GM12878 (cell line): ENCODE data around the gene CLASP1. TPM values are rescaled to one million over a fixed set of nuclear protein-coding genes. Genes with fewer than 3 reads are reported as not detected.
A peak's percentile ranks its signal among the peaks of the same experiment; 100 is the strongest.

ENCODE experiments used
- ATAC-seq: fragments of 200-7000 bp; cut with Tn5 transposase; 3 replicates; pipeline ENCODE4 v1.9.1; 2020; ENCODE audit warnings: mild to moderate bottlenecking, moderate library complexity
- BruUV-seq: library from RNA; stranded (reverse); fragments of 400-500 nt; replicated peaks from 2 replicates; lab custom pipeline; 2021; lab: Mats Ljungman, UMichigan
- CTCF ChIA-PET: fragments of 300-600 bp; sonication (Branson Sonifier 250); formaldehyde crosslinking; extraction: SDS; loops from one replicate; lab custom pipeline; 2021; ENCODE audit warnings: inconsistent platforms; lab: Yijun Ruan, JAX
- POLR2A ChIA-PET: fragments of 350-600 bp; formaldehyde crosslinking; extraction: SDS; loops from one replicate; lab custom pipeline; 2021; ENCODE audit warnings: inconsistent platforms; lab: Charles Lee
- RAD21 ChIA-PET: fragments of 300-600 bp; sonication (Branson Sonifier 250); formaldehyde crosslinking; loops from one replicate; lab custom pipeline; 2023; ENCODE audit warnings: antibody characterized with exemption; ENCODE audit not compliant: unreplicated experiment; lab: Charles Lee
- SMC1A ChIA-PET: fragments of 300-600 bp; sonication (Branson Sonifier 250); formaldehyde crosslinking; loops from one replicate; lab custom pipeline; 2023; ENCODE audit not compliant: unreplicated experiment, uncharacterized antibody; lab: Charles Lee
- DNase-seq: peaks from one replicate; pipeline ENCODE4 v3.0.0-alpha.2; 2011; ENCODE audit warnings: low read depth, low spot score
- FAIRE-seq: peaks from 3 replicates; lab custom pipeline; 2011; peaks lifted over from hg19 to GRCh38; lab: Jason Lieb, UNC
- H2AFZ ChIP-seq: 2 replicates; pipeline ENCODE4 v1.6.0; 2011; ENCODE audit warnings: low read depth, low read length, control low read depth; ENCODE audit not compliant: control insufficient read depth
- H3K27ac ChIP-seq: 2 replicates; pipeline ENCODE4 v1.5.1; 2011; ENCODE audit warnings: control low read depth; ENCODE audit not compliant: control insufficient read depth, insufficient read depth
- H3K27me3 ChIP-seq, 2 experiments: replicated peaks in 1 of 2; 2 replicates each; pipeline versions ENCODE4 v1.6.0 to v1.6.1; 2011; ENCODE audit warnings: low read length in 1 of 2; ENCODE audit not compliant: control insufficient read depth in 2 of 2, insufficient read depth in 2 of 2
- H3K36me3 ChIP-seq, 2 experiments: 2 replicates each; pipeline ENCODE4 v1.5.1; 2011; ENCODE audit warnings: low read length in 1 of 2; ENCODE audit not compliant: control insufficient read depth in 2 of 2, insufficient read depth in 2 of 2
- H3K4me1 ChIP-seq: 2 replicates; pipeline ENCODE4 v1.6.1; 2011; ENCODE audit warnings: mild to moderate bottlenecking, low read length, moderate library complexity, mixed read lengths; ENCODE audit not compliant: control insufficient read depth, insufficient read depth
- H3K4me2 ChIP-seq: 2 replicates; pipeline ENCODE4 v1.6.0; 2011; ENCODE audit warnings: control low read depth; ENCODE audit not compliant: control insufficient read depth, insufficient read depth
- H3K4me3 ChIP-seq: fragments of 200-600 bp; sonication (generic); 2 replicates; pipeline ENCODE4 v1.5.1; 2016
- H3K79me2 ChIP-seq: 2 replicates; pipeline ENCODE4 v1.6.0; 2011; ENCODE audit warnings: low read length; ENCODE audit not compliant: control insufficient read depth, insufficient read depth
- H3K9ac ChIP-seq: 2 replicates; pipeline ENCODE4 v1.8.0; 2011; ENCODE audit warnings: low read length, control low read depth, mixed read lengths; ENCODE audit not compliant: control insufficient read depth, insufficient read depth
- H3K9me3 ChIP-seq: replicated peaks from 3 replicates; pipeline ENCODE4 v1.5.1; 2011; ENCODE audit warnings: mild to moderate bottlenecking, low read length; ENCODE audit not compliant: control insufficient read depth, insufficient read depth
- H4K20me1 ChIP-seq: 2 replicates; pipeline ENCODE4 v1.6.0; 2011; ENCODE audit not compliant: control insufficient read depth, insufficient read depth
- CHD1 ChIP-seq: IDR thresholded peaks from 2 replicates; pipeline ENCODE4 v1.6.1; 2012; ENCODE audit warnings: low read depth, low read length, improper control_type of control experiment
- DPF2 ChIP-seq: fragments of 450-650 bp; IDR thresholded peaks from 2 replicates; pipeline ENCODE4 v1.6.1; 2017; ENCODE audit warnings: mild to moderate bottlenecking
- HDAC2 ChIP-seq: fragments of 200-600 bp; sonication (generic); IDR thresholded peaks from 2 replicates; pipeline ENCODE4 v1.6.1; 2017
- IKZF1 ChIP-seq: fragments of 450-650 bp; conservative IDR thresholded peaks from 2 replicates; pipeline ENCODE4 v1.6.1; 2017; ENCODE audit warnings: antibody characterized with exemption, mild to moderate bottlenecking
- MEF2A ChIP-seq: IDR thresholded peaks from 2 replicates; pipeline ENCODE4 v1.6.1; 2011; ENCODE audit warnings: low read depth, mild to moderate bottlenecking, low read length, moderate library complexity; ENCODE audit not compliant: insufficient read depth
- PML ChIP-seq: IDR thresholded peaks from 2 replicates; pipeline ENCODE4 v1.6.1; 2012; ENCODE audit warnings: low read length, inconsistent platforms
- RBBP5 ChIP-seq: fragments of 200-600 bp; sonication (generic); conservative IDR thresholded peaks from 2 replicates; pipeline ENCODE4 v1.6.1; 2016
- SIX5 ChIP-seq: IDR thresholded peaks from 2 replicates; pipeline ENCODE4 v1.6.1; 2011; ENCODE audit warnings: mild to moderate bottlenecking, low read depth, low read length, moderate library complexity; ENCODE audit not compliant: severe bottlenecking
- SMARCA5 ChIP-seq: fragments of 450-650 bp; IDR thresholded peaks from 2 replicates; pipeline ENCODE4 v1.6.1; 2017; ENCODE audit warnings: mild to moderate bottlenecking
- SREBF2 ChIP-seq: IDR thresholded peaks from 2 replicates; pipeline ENCODE4 v1.6.1; 2012; ENCODE audit warnings: mild to moderate bottlenecking, low read length
- SRF ChIP-seq, 2 experiments: IDR thresholded peaks; 2 replicates each; pipeline ENCODE4 v1.6.1; 2011; ENCODE audit warnings: low read depth in 2 of 2, low read length in 2 of 2, mild to moderate bottlenecking in 1 of 2, moderate library complexity in 1 of 2
- TARDBP ChIP-seq: IDR thresholded peaks from 2 replicates; pipeline ENCODE4 v1.6.1; 2016; ENCODE audit warnings: borderline replicate concordance
- ZNF384 ChIP-seq: IDR thresholded peaks from 2 replicates; pipeline ENCODE4 v1.6.1; 2012; ENCODE audit warnings: low read depth, mild to moderate bottlenecking, low read length, improper control_type of control experiment, borderline replicate concordance
- WGBS: methylation state at CpG from one replicate; pipeline ENCODE4 v1.1.6; 2016; ENCODE audit warnings: low lambda C conversion rate; ENCODE audit not compliant: insufficient replicate concordance, insufficient coverage; ENCODE audit errors: missing lambda C conversion rate; 5-methylcytosine and 5-hydroxymethylcytosine counted together
- in situ Hi-C: fragments of 300-500 bp; cut with MboI; formaldehyde crosslinking; loops from 9 replicates; pipeline ENCODE4 v1.14.3; 2018; ENCODE audit warnings: mixed read lengths
- intact Hi-C: fragments of 100-400 bp; cut with micrococcal nuclease; formaldehyde crosslinking; loops from one replicate; pipeline ENCODE4 v1.14.2; 2022; ENCODE audit not compliant: unreplicated experiment
- polyA plus RNA-seq, 11 experiments: library from polyadenylated mRNA; depleted of rRNA in 4 of 11; unstranded in 6 of 11; stranded (reverse) in 5 of 11; fragments of >200 nt; fragmentation: Nextera tagmentation in 4 of 11; fragmentation: Illumina TruSeq in 1 of 11; extraction: Ambion mirVana in 4 of 11; extraction: Trizol in 1 of 11; gene quantifications; 1 replicate in 1 of 11; 2 replicates in 10 of 11; pipeline versions ENCODE4 v1.2.1 to v1.2.3, GENCODE V29; 2011 to 2016; ENCODE audit warnings: inconsistent platforms in 2 of 11, missing spikeins in 2 of 11, low read depth in 1 of 11
- total RNA-seq, 4 experiments: library from RNA; depleted of rRNA in 3 of 4; stranded (reverse); fragments of >200 nt in 3 of 4; fragmentation: Illumina TruSeq in 1 of 4; extraction: Trizol in 1 of 4; gene quantifications; 2 replicates each; pipeline versions ENCODE4 v1.2.1 to v1.2.3, GENCODE V29; 2013 to 2021
- TF ChIP-seq, protein P1 (sequence below): fragments of 450-650 bp; IDR thresholded peaks from 2 replicates; pipeline ENCODE4 v1.6.1; 2017; ENCODE audit warnings: mild to moderate bottlenecking, low read depth, inconsistent platforms; ENCODE audit not compliant: poor library complexity, severe bottlenecking
- TF ChIP-seq, protein P2 (sequence below): IDR thresholded peaks from 2 replicates; pipeline ENCODE4 v1.6.1; 2012; ENCODE audit warnings: low read length, inconsistent platforms
- TF ChIP-seq, protein P3 (sequence below): fragments of 450-650 bp; IDR thresholded peaks from 2 replicates; pipeline ENCODE4 v1.6.1; 2017; ENCODE audit warnings: borderline replicate concordance
- TF ChIP-seq, protein P4 (sequence below): IDR thresholded peaks from 2 replicates; pipeline ENCODE4 v1.6.1; 2012; ENCODE audit warnings: low read depth, low read length, improper control_type of control experiment

The CLASP1 gene
- total and polyA plus RNA-seq, 10 of the 15 experiments (the other 5 are each of a cell fraction or from before 2014, with no cell fraction given): 1.4 to 62.4 (median 32.9) TPM

DNA sequence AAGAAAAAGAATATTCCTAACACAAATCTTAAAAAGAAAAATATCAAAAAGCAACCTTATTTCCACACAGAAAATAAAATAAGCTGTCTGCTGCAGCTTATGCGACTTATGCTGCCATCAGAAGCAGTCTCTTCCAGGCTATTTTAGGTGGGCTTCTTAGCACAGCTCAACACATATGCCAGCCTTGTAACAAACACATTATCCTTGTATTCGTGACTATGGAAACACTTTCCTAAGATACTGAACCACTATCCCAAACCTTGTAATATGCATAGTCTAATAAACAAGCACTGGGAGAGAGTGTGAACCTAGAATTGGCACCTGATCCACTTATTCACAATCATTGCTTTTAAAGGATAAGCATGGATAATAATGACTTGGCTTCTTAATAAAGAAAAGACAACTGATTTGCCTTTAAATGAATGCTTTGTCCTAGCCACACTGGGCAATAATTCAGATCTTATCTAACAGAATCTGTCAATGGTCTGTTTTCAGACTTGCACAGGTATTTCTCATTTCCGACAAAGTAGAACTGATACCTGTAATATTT lies 158.6 kb downstream of the CLASP1 start:
- CTCF ChIA-PET: interaction anchor here (1.2 kb wide), 1 partner anchor 18 kb away, joined by 3 read pairs; no protein-coding TSS in a partner anchor
- RAD21 ChIA-PET: interaction anchor here (1.1 kb wide), 1 partner anchor 11 kb away, joined by 3 read pairs; no protein-coding TSS in a partner anchor

More for the DNA sequence above, 158.6 kb downstream of the CLASP1 start:
- H2AFZ ChIP-seq: no peak overlapping the region
- intact Hi-C loops: no loop called here
- H3K79me2 ChIP-seq: peaks cover 10% of the 10 kb centered on the region
- SMC1A ChIA-PET: interaction anchor here (1.6 kb wide), 1 partner anchor 16 kb away, joined by 4 read pairs; no protein-coding TSS in a partner anchor
- H3K27ac ChIP-seq: no peak overlapping the region
- H4K20me1 ChIP-seq: no peaks in the 10 kb centered on the region
- no peaks in the 10 kb centered on the region for H3K27me3 ChIP-seq
- no peak overlapping the region for H3K4me2 ChIP-seq
- TF ChIP-seq ZNF384 (no peak), SREBF2 (no peak), RBBP5 (no peak), PML (no peak), MEF2A (no peak), SRF (IDR thresholded peaks at IDR 0.05; ENCODE audit: low read depth in 2 of 2, low read length in 2 of 2) (no peak), SIX5 (no peak), HDAC2 (no peak), SMARCA5 (no peak), DPF2 (no peak), IKZF1 (no peak), CHD1 (no peak), TARDBP (no peak)
- TF ChIP-seq, protein P1, sequence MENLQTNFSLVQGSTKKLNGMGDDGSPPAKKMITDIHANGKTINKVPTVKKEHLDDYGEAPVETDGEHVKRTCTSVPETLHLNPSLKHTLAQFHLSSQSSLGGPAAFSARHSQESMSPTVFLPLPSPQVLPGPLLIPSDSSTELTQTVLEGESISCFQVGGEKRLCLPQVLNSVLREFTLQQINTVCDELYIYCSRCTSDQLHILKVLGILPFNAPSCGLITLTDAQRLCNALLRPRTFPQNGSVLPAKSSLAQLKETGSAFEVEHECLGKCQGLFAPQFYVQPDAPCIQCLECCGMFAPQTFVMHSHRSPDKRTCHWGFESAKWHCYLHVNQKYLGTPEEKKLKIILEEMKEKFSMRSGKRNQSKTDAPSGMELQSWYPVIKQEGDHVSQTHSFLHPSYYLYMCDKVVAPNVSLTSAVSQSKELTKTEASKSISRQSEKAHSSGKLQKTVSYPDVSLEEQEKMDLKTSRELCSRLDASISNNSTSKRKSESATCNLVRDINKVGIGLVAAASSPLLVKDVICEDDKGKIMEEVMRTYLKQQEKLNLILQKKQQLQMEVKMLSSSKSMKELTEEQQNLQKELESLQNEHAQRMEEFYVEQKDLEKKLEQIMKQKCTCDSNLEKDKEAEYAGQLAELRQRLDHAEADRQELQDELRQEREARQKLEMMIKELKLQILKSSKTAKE: no peak
- TF ChIP-seq, protein P2, sequence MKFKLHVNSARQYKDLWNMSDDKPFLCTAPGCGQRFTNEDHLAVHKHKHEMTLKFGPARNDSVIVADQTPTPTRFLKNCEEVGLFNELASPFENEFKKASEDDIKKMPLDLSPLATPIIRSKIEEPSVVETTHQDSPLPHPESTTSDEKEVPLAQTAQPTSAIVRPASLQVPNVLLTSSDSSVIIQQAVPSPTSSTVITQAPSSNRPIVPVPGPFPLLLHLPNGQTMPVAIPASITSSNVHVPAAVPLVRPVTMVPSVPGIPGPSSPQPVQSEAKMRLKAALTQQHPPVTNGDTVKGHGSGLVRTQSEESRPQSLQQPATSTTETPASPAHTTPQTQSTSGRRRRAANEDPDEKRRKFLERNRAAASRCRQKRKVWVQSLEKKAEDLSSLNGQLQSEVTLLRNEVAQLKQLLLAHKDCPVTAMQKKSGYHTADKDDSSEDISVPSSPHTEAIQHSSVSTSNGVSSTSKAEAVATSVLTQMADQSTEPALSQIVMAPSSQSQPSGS: no peak
- TF ChIP-seq, protein P3, sequence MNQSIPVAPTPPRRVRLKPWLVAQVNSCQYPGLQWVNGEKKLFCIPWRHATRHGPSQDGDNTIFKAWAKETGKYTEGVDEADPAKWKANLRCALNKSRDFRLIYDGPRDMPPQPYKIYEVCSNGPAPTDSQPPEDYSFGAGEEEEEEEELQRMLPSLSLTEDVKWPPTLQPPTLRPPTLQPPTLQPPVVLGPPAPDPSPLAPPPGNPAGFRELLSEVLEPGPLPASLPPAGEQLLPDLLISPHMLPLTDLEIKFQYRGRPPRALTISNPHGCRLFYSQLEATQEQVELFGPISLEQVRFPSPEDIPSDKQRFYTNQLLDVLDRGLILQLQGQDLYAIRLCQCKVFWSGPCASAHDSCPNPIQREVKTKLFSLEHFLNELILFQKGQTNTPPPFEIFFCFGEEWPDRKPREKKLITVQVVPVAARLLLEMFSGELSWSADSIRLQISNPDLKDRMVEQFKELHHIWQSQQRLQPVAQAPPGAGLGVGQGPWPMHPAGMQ: no peak
- TF ChIP-seq, protein P4, sequence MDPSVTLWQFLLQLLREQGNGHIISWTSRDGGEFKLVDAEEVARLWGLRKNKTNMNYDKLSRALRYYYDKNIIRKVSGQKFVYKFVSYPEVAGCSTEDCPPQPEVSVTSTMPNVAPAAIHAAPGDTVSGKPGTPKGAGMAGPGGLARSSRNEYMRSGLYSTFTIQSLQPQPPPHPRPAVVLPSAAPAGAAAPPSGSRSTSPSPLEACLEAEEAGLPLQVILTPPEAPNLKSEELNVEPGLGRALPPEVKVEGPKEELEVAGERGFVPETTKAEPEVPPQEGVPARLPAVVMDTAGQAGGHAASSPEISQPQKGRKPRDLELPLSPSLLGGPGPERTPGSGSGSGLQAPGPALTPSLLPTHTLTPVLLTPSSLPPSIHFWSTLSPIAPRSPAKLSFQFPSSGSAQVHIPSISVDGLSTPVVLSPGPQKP: no peak
- TF ChIP-seq, all 136 proteins: peak for 0
- FAIRE-seq: peak; percentile 7
- Histone ChIP-seq H3K4me1 (peaks cover 3% of the 10 kb centered on the region; the same call in 1 of the 2 replicates), H3K9me3 (no peaks in the 10 kb centered on the region), H3K36me3 (peaks cover 1 to 5% of the 10 kb centered on the region in 2 experiments; a peak in 3 of 4 replicates), H3K4me3 (no peak overlapping the region), H3K9ac (no peak overlapping the region)
- ATAC-seq: no peak
- DNase-seq: no peak
- in situ Hi-C loops: no loop called here
- 96% methylated on average over 3 of the region's 3 CpGs for WGBS
- POLR2A ChIA-PET: no interaction called here
- no TSS peak for BruUV-seq
